HepG2 (cell line): ENCODE data around the gene LOC128125822.

Experiments
- ATAC-seq: fragments of 200-7000 bp; cut with Tn5 transposase; 3 replicates; pipeline ENCODE4 v1.9.1; 2020; ENCODE audit warnings: mild to moderate bottlenecking, moderate library complexity
- BruUV-seq: library from RNA; stranded (reverse); fragments of 400-500 nt; replicated peaks from 2 replicates; lab custom pipeline; 2021; lab: Mats Ljungman, UMichigan
- CTCF ChIA-PET: fragments of 300-600 bp; formaldehyde crosslinking; extraction: SDS; loops from one replicate; lab custom pipeline; 2021; ENCODE audit warnings: low total read pairs, inconsistent platforms, low intra/inter-chr PET ratio; lab: Yijun Ruan, JAX
- POLR2A ChIA-PET: fragments of 350-600 bp; sonication (Branson Sonifier 250); formaldehyde crosslinking; loops from one replicate; lab custom pipeline; 2020; ENCODE audit warnings: antibody characterized with exemption, inconsistent platforms; lab: Yijun Ruan, JAX
- DNase-seq: peaks from one replicate; pipeline ENCODE4 v3.0.0-alpha.2; 2015; ENCODE audit warnings: low spot score
- FAIRE-seq: peaks from 3 replicates; lab custom pipeline; 2011; peaks lifted over from hg19 to GRCh38; lab: Jason Lieb, UNC
- H2AFZ ChIP-seq: one replicate; pipeline ENCODE4 v1.6.1; 2011; ENCODE audit warnings: low read length, inconsistent platforms
- H3K27ac ChIP-seq: fragments of 300-600 bp; 3 replicates; pipeline ENCODE4 v1.8.0; 2011; ENCODE audit warnings: mixed run types, mild to moderate bottlenecking, mixed read lengths, low read length, inconsistent platforms; ENCODE audit not compliant: insufficient read depth; ENCODE audit errors: extremely low read length
- H3K27me3 ChIP-seq, 2 experiments: fragments of 200-600 bp in 1 of 2; 2 replicates in 1 of 2; 3 replicates in 1 of 2; pipeline versions ENCODE4 v1.6.0 to v1.8.0; 2011; ENCODE audit warnings: low read length in 2 of 2, mild to moderate bottlenecking in 2 of 2, moderate library complexity in 2 of 2, inconsistent platforms in 1 of 2; ENCODE audit not compliant: insufficient read depth in 2 of 2, control insufficient read depth in 1 of 2
- H3K36me3 ChIP-seq, 2 experiments: fragments of 200-600 bp in 1 of 2; replicated peaks in 1 of 2; 2 replicates in 1 of 2; 3 replicates in 1 of 2; pipeline versions ENCODE4 v1.5.1 to v1.8.0; 2011; ENCODE audit warnings: low read length in 2 of 2, inconsistent platforms in 1 of 2; ENCODE audit not compliant: insufficient read depth in 2 of 2, control insufficient read depth in 1 of 2
- H3K4me1 ChIP-seq: 2 replicates; pipeline ENCODE4 v1.5.1; 2012; ENCODE audit warnings: low read length, inconsistent platforms; ENCODE audit not compliant: insufficient read depth
- H3K4me2 ChIP-seq: 2 replicates; pipeline ENCODE4 v1.6.0; 2011; ENCODE audit warnings: low read depth, low read length, inconsistent platforms
- H3K4me3 ChIP-seq, 3 experiments: fragments of 200-600 bp in 1 of 3; sonication (generic), shearing (Covaris generic) in 1 of 3; replicated peaks in 1 of 3; 2 replicates each; pipeline ENCODE4 v1.5.1; 2011 to 2016; ENCODE audit warnings: low read length in 3 of 3, inconsistent platforms in 2 of 3, low read depth in 2 of 3, mild to moderate bottlenecking in 2 of 3, control low read depth in 1 of 3, mixed read lengths in 1 of 3; ENCODE audit not compliant: insufficient read depth in 1 of 3
- H3K79me2 ChIP-seq: one replicate; pipeline ENCODE4 v1.6.1; 2011; ENCODE audit warnings: low read length, inconsistent platforms; ENCODE audit not compliant: insufficient read depth
- H3K9ac ChIP-seq: 2 replicates; pipeline ENCODE4 v1.6.0; 2011; ENCODE audit warnings: mild to moderate bottlenecking, low read depth, low read length, inconsistent platforms; ENCODE audit not compliant: insufficient read depth
- H3K9me3 ChIP-seq: 2 replicates; pipeline ENCODE4 v1.5.1; 2012; ENCODE audit warnings: mild to moderate bottlenecking, low read length
- H4K20me1 ChIP-seq: 2 replicates; pipeline ENCODE4 v1.6.0; 2011; ENCODE audit warnings: inconsistent platforms, mild to moderate bottlenecking, low read length, moderate library complexity; ENCODE audit not compliant: insufficient read depth
- BORCS8-MEF2B ChIP-seq: sonication (generic); formaldehyde crosslinking; IDR thresholded peaks from 2 replicates; pipeline ENCODE4 v1.8.0; 2022; ENCODE audit warnings: mild to moderate bottlenecking, missing genetic modification reagents
- DPF2 ChIP-seq: sonication (generic); formaldehyde crosslinking; IDR thresholded peaks from 2 replicates; pipeline ENCODE4 v1.4.0; 2020; ENCODE audit warnings: mild to moderate bottlenecking, low read depth, missing genetic modification reagents, borderline replicate concordance
- FOXP1 ChIP-seq, 2 experiments: fragments of 450-650 bp in 1 of 2; IDR thresholded peaks; 2 replicates each; pipeline ENCODE4 v1.6.1; 2017 to 2018; ENCODE audit warnings: antibody characterized with exemption in 1 of 2
- HDAC1 ChIP-seq: sonication (generic); formaldehyde crosslinking; IDR thresholded peaks from 2 replicates; pipeline ENCODE4 v1.5.1; 2020; ENCODE audit warnings: mild to moderate bottlenecking, missing genetic modification reagents
- PAWR ChIP-seq: sonication (generic); formaldehyde crosslinking; IDR thresholded peaks from 2 replicates; pipeline ENCODE4 v1.4.0; 2020; ENCODE audit warnings: missing genetic modification reagents, mild to moderate bottlenecking, borderline replicate concordance
- ZBTB42 ChIP-seq: sonication (generic); formaldehyde crosslinking; IDR thresholded peaks from 2 replicates; pipeline ENCODE4 v1.5.0; 2020; ENCODE audit warnings: mild to moderate bottlenecking, missing genetic modification reagents
- ZNF432 ChIP-seq: sonication (generic); formaldehyde crosslinking; IDR thresholded peaks from 2 replicates; pipeline ENCODE4 v1.5.0; 2020; ENCODE audit warnings: missing genetic modification reagents, mild to moderate bottlenecking, borderline replicate concordance
- WGBS: methylation state at CpG from one replicate; pipeline ENCODE4 v1.1.6; 2017; ENCODE audit warnings: low lambda C conversion rate; 5-methylcytosine and 5-hydroxymethylcytosine counted together
- in situ Hi-C: cut with HindIII; loops from 2 replicates; pipeline ENCODE4 v1.10.0; 2017; ENCODE audit warnings: low pct_unique_long_range_greater_than_20kb; ENCODE audit not compliant: extremely low pct_ligation_motif_present
- intact Hi-C: fragments of 100-400 bp; cut with micrococcal nuclease; formaldehyde crosslinking; loops from one replicate; pipeline ENCODE4 v1.10.0; 2022; ENCODE audit not compliant: unreplicated experiment
- TF ChIP-seq, protein P1 (sequence below): IDR thresholded peaks from 2 replicates; pipeline ENCODE4 v1.6.1; 2012; ENCODE audit warnings: low read length, improper control_type of control experiment
- TF ChIP-seq, protein P2 (sequence below): IDR thresholded peaks from 2 replicates; pipeline ENCODE4 v1.6.1; 2016; ENCODE audit warnings: low read depth, missing genetic modification reagents, missing compliant biosample characterization
- TF ChIP-seq, protein P3 (sequence below): sonication (generic); formaldehyde crosslinking; IDR thresholded peaks from 2 replicates; pipeline ENCODE4 v1.4.0; 2020; ENCODE audit warnings: missing genetic modification reagents, borderline replicate concordance

LOC128125822 gene

DNA sequence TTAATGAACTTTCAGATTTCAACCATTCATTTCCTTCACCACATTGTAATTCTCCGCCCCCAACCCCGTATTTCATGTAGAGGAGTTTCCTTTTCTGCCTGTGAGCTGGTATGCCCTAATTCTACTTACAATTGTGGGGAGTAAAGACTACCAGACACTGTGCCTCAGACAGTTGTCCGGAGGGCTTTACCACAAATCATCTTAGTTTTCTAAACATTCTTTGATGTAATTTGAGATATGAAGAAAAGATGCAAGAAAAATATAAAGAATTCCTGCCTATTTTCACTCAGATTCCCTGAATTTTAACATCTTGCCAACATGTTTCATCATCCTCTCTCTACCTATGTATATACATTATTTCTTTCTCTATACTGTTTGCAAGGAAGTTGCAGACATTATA lies 28.3 kb upstream of the LOC128125822 start:
- Histone ChIP-seq H3K79me2 (peaks cover 3% of the 10 kb centered on the region), H3K4me3 (no peak overlapping the region), H3K27me3 (no peaks in the 10 kb centered on the region), H3K9ac (no peak overlapping the region), H2AFZ (no peak overlapping the region), H3K36me3 (peaks cover 2 to 16% of the 10 kb centered on the region in 2 experiments; a peak in 4 of 5 replicates), H3K4me1 (no peaks in the 10 kb centered on the region; the same call in 1 of the 2 replicates), H3K9me3 (no peaks in the 10 kb centered on the region), H3K27ac (no peak overlapping the region), H3K4me2 (no peak overlapping the region), H4K20me1 (no peaks in the 10 kb centered on the region)
- FAIRE-seq = no peak
- no peak for DNase-seq
- ATAC-seq = no peak
- in situ Hi-C loops = no loop called here
- BruUV-seq = no TSS peak
- POLR2A ChIA-PET = interaction anchor here (0.8 kb wide), 1 partner anchor 16 kb away, joined by 4 read pairs; no protein-coding TSS in a partner anchor
- WGBS = 97% methylated on average over 3 of the region's 3 CpGs
- intact Hi-C loops = no loop called here
- CTCF ChIA-PET = no interaction called here
- TF ChIP-seq FOXP1 (IDR thresholded peaks at IDR 0.05) (no peak), FOXP1 (CRISPR knock-in tag; IDR thresholded peaks at IDR 0.05) (no peak), BORCS8-MEF2B (CRISPR knock-in tag) (no peak), ZBTB42 (CRISPR knock-in tag) (no peak), HDAC1 (CRISPR knock-in tag) (no peak), DPF2 (CRISPR knock-in tag) (no peak), ZNF432 (no peak), PAWR (CRISPR knock-in tag) (no peak)
- TF ChIP-seq, protein P1, sequence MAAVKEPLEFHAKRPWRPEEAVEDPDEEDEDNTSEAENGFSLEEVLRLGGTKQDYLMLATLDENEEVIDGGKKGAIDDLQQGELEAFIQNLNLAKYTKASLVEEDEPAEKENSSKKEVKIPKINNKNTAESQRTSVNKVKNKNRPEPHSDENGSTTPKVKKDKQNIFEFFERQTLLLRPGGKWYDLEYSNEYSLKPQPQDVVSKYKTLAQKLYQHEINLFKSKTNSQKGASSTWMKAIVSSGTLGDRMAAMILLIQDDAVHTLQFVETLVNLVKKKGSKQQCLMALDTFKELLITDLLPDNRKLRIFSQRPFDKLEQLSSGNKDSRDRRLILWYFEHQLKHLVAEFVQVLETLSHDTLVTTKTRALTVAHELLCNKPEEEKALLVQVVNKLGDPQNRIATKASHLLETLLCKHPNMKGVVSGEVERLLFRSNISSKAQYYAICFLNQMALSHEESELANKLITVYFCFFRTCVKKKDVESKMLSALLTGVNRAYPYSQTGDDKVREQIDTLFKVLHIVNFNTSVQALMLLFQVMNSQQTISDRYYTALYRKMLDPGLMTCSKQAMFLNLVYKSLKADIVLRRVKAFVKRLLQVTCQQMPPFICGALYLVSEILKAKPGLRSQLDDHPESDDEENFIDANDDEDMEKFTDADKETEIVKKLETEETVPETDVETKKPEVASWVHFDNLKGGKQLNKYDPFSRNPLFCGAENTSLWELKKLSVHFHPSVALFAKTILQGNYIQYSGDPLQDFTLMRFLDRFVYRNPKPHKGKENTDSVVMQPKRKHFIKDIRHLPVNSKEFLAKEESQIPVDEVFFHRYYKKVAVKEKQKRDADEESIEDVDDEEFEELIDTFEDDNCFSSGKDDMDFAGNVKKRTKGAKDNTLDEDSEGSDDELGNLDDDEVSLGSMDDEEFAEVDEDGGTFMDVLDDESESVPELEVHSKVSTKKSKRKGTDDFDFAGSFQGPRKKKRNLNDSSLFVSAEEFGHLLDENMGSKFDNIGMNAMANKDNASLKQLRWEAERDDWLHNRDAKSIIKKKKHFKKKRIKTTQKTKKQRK = no peak
- TF ChIP-seq, protein P2, sequence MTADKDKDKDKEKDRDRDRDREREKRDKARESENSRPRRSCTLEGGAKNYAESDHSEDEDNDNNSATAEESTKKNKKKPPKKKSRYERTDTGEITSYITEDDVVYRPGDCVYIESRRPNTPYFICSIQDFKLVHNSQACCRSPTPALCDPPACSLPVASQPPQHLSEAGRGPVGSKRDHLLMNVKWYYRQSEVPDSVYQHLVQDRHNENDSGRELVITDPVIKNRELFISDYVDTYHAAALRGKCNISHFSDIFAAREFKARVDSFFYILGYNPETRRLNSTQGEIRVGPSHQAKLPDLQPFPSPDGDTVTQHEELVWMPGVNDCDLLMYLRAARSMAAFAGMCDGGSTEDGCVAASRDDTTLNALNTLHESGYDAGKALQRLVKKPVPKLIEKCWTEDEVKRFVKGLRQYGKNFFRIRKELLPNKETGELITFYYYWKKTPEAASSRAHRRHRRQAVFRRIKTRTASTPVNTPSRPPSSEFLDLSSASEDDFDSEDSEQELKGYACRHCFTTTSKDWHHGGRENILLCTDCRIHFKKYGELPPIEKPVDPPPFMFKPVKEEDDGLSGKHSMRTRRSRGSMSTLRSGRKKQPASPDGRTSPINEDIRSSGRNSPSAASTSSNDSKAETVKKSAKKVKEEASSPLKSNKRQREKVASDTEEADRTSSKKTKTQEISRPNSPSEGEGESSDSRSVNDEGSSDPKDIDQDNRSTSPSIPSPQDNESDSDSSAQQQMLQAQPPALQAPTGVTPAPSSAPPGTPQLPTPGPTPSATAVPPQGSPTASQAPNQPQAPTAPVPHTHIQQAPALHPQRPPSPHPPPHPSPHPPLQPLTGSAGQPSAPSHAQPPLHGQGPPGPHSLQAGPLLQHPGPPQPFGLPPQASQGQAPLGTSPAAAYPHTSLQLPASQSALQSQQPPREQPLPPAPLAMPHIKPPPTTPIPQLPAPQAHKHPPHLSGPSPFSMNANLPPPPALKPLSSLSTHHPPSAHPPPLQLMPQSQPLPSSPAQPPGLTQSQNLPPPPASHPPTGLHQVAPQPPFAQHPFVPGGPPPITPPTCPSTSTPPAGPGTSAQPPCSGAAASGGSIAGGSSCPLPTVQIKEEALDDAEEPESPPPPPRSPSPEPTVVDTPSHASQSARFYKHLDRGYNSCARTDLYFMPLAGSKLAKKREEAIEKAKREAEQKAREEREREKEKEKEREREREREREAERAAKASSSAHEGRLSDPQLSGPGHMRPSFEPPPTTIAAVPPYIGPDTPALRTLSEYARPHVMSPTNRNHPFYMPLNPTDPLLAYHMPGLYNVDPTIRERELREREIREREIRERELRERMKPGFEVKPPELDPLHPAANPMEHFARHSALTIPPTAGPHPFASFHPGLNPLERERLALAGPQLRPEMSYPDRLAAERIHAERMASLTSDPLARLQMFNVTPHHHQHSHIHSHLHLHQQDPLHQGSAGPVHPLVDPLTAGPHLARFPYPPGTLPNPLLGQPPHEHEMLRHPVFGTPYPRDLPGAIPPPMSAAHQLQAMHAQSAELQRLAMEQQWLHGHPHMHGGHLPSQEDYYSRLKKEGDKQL (CRISPR knock-in tag) = no peak
- TF ChIP-seq, protein P3, sequence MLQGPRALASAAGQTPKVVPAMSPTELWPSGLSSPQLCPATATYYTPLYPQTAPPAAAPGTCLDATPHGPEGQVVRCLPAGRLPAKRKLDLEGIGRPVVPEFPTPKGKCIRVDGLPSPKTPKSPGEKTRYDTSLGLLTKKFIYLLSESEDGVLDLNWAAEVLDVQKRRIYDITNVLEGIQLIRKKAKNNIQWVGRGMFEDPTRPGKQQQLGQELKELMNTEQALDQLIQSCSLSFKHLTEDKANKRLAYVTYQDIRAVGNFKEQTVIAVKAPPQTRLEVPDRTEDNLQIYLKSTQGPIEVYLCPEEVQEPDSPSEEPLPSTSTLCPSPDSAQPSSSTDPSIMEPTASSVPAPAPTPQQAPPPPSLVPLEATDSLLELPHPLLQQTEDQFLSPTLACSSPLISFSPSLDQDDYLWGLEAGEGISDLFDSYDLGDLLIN (CRISPR knock-in tag) = no peak
